Stimulated activated CD4-positive, alpha-beta T cell treated with anti-CD3 and anti-CD28 coated beads, Interleukin-1b, Interleukin-23, amount 100 ng/mL, for 48 hours (primary cell): ENCODE results near the gene SREBF2.

ENCODE experiments used
- DNase-seq: peaks from one replicate; pipeline ENCODE4 v3.0.0-alpha.2; 2020

Gene SREBF2

DNA sequence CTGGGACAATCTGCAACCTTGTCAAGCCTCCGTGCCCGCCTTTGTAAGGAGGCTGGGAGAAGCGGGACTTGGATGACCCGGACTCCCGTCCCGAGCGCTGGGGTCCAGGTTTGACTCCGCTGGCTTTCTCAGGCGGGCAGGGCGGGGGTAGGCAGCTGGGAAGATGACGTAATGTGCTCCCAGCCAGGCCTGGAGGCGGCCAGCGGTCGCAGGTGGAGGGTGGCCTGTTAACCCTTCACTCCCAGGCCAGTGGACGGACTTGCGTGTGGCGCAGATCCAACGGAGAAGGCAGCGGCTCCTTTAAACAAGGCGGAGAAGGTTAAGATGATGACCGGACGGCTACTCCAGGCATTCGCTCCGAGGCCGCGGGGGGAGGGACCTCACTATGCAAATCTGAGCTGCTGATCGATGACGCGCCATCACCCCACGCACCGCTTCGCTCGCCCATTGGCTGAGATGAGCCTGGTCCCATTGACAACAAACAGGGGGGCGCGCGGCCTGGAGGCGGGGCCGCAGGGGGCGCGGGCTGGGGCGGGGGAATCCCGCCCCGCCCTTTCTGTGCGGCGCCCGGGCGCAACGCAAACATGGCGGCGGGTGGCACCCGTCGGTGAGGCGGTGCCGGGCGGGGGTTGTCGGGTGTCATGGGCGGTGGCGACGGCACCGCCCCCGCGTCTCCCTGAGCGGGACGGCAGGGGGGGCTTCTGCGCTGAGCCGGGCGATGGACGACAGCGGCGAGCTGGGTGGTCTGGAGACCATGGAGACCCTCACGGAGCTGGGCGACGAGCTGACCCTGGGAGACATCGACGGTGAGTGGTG, at the start of gene SREBF2:
SREBF2 (plus strand) TSS at position 553 of the 816 bp plus-strand sequence; CDS start at position 719, 166 bp downstream.
- peak; percentile 99 for DNase-seq

DNA sequence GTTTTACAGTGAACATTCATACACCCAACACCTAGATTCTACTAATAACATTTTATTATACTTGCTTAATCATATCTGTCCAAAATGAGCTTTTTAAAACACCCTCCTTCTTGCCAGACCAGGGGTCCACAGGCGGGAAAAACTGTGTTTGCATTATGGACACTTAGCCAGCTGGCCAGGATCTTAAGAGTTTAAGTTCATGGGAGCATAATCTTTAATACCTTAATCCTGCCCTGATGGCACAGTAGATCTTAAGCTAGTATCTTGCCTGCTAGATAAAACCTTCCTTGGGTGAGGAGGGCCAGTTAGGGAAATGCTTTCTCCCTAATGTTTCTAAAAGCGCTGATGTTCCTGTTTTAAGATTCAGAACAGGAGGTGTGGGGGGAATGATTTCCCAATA, 45.6 kb upstream of the SREBF2 start:
- no peak for DNase-seq

DNA sequence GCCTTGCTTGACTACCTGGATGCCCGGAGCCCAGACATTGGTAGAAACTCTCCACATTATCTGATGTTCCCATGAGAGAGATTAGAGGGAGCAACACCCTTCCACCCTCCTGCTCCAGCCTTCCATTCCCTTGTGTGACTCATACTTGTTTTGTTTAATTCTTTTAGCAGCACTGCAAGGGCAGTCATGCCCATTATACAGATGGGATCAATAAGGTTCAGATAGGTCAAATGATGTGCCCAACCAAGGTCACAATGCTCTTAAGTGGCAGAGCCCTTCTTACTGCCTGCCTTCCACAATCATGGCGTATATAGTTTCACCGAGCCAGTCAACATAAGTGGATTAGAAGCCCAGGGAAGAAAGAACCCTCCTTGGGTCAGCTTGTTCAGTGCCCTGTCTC, 39.0 kb upstream of the SREBF2 start:
- no peak for DNase-seq

DNA sequence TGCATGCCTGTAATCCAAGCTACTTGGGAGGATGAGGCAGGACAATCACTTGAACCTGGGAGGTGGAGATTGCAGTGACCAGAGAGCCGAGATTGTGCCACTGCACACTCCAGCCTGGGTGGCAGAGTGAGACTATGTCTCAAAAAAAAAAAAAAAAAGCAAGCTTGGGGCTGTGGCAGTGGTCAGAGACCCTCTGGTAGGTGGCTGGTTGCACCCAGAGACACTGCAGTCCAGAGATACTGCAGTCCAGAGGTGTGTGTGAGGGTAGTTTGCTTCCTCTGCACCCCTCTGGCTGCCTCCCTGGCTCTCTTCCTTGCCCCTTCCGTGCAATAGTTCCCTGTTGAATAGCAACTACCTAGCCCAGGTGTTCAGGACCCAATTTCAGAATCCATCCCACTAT, 34.2 kb upstream of the SREBF2 start:
- DNase-seq: no peak

DNA sequence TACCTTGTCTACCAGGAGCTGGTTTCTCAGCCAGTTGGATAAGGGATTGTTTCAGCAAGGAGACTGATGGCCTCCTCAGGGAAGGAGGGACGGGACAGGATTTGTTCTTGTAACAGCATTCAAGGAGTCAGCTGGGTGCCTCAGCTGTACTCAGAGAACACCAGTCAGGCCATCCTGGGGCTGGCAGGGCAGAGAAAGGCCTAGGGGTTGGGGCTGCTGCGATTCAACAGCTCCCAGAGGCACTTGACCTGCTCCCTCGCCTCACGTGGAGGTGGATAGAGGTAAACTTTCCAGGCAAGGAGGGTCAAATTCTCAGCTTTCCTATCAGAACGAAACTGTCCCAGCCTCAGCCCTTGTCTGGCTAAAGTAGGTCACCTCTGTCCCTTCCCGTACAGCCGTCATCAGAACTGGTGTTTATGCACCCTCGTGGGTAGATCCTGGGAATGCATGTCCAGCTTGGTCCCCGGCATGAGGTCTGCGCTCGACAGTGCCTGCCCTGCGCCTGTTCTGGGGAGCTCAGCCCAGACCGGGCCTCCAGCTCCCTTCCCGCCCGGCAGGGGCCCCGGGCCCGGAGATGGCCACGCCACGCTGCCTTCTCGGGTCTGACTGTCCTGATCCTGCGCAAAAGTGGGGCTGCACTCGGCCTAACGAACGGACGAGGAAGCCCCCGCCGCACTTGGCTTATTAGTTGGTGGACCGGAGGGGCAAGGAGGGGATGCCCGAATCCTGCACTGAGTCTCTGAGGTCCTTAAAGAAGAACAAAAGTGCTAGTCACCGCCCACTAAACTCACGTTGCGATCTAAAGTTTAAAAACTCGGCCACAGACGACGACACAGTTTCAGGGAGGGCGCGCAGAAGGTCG, 33.2 kb upstream of the SREBF2 start:
- DNase-seq: peak; percentile 16

DNA sequence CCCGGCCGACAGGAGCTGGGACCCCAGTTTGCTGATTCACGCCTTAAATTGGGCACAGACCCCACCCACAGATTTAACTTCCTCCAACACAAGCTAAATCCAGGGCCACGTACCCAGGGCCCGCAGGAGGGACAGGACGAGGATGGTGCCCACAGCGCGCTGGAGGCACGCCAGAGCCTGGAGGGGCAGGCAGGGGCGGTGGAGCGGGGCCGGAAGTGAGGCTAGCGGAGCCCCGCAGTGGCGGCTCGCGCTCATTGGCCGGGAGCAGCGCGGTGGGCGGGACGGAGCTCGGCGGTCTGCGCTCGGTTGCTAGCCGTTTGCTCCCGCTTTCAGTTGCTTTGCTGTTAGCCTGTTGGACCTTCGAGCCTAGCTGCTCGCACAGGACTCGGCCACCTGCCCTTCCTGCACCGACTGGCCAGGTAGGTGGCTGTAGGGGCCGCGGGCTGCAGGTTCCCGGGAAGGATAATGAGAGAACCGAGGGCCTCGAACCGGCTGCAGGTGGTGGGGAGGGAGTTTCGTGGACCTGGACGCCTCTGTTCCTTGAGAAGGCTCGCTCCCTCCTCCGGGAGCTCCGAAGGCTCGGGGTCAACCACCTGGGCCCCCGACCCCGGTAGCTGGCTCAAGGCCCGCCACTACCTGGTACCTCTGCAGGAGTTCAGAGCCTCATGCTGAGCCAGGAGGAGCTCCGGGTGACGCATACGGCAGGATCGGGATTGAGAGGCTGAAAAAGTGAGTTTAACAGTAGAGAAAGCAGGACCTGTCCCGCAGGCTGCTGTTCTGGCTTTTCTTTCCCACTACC, 32.4 kb upstream of the SREBF2 start, which contains the start of gene CCDC134:
CCDC134 (plus strand) TSS at position 332 of the 799 bp plus-strand sequence. CDS start 8,212 bp downstream, outside the sequence.
- peak; percentile 90 for DNase-seq

DNA sequence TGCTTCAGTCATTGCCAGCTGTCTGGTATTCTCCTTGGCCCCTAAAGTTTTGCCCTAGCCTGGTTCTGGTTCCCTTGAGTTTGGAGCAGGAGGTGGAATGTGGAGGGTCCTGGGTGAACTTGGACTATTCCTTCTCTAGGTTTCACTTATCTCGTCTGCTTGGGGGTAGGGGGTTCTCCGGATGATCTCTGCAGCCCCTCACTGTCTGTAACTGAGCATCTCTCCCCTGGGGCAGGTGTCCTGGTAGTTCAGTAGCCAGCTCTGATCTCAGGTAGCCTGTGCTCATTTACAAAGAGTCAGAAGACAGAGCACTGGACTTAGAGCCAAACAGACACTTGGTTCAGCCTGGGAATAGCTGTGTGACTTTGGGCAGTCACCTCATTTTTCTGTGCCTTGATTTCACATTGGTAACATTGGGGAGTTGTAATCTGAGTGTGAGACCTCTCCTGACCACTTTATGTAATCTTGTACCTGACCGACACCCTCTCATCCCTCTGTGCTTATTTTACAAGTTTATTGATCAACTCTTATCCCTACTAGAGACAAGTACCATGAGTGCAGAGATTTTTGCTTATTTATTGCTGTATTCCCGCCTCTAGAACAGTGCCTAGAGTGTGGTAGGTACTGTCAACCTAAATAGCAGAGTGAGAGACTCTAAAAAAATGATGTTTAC, 31.6 kb upstream of the SREBF2 start:
- DNase-seq: no peak

DNA sequence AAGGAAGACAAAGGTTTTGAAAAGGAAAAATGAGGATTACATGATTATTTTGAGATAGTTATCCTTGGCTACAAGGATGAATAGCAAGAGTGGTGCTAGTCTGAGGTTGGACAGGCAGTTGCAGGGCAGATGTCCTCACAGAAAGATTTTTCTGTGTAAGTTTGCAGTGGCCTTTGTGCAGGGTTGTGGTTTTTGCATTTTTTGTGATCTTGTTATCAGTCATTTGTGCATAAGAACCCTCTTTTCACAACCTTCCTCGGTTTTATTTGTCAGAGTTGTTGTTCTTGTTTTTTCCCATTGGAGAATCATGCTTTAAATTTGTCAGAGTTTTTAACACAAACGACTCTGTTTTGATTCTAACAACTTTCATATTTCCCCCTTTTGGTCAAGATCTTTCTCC, 31.0 kb upstream of the SREBF2 start:
- no peak for DNase-seq

DNA sequence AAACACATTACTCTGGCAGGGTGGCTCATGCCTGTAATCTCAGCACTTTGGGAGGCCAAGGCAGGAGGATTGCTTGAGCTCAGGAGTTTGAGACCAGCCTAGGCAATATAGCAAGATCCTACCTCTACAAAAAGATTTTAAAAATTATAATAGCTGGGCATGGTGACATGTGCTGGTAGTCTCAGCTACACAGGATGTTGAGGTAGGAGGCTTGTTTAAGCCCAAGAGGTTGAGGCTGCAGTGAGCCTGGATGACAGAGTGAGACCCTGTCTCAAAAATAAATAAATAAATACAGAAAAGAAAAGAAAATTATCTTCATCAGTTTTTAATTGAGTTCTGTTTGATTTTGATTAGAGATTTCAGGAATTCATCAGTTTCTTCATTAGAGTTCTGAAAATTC, 27.3 kb upstream of the SREBF2 start:
- no peak for DNase-seq

DNA sequence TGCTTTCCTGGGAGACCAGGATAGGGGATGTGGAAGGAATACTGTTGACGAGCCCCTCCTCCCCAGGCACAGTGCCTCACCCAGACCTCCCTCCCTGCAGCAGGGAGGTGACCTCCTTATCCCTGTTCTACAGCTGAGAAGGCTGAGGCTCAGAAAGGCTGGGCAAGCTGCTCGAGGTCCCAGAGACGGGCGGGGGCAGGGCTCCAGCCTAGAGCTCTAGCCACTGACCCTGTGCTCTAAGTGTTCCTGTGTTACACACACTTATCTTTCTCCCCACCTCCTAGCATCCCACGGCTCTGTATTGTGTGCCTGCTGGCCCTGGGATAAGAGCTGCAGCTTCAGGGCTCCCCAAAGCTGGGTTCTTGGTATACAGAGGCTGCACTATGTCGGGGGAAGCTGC, 24.5 kb upstream of the SREBF2 start:
- DNase-seq: no peak

DNA sequence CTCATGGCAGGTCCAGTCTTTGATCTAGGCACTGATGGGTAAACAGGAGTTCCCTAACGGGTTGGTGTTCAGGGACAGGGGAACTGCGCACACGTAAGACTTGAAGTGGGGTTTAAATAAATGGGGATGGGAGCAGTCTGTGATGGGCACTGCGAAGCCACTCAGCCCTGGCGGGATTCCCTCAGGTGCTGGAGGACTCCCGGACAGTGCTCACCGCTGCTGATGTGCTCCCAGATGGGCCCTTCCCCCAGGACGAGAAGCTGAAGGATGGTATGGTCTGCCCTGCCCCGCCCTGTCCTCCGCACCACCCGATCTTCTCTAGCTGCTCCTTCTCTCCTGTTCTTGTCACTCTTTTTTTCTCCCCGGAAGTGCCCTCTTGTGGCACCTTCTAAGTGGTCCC, 22.9 kb upstream of the SREBF2 start:
- DNase-seq: no peak

DNA sequence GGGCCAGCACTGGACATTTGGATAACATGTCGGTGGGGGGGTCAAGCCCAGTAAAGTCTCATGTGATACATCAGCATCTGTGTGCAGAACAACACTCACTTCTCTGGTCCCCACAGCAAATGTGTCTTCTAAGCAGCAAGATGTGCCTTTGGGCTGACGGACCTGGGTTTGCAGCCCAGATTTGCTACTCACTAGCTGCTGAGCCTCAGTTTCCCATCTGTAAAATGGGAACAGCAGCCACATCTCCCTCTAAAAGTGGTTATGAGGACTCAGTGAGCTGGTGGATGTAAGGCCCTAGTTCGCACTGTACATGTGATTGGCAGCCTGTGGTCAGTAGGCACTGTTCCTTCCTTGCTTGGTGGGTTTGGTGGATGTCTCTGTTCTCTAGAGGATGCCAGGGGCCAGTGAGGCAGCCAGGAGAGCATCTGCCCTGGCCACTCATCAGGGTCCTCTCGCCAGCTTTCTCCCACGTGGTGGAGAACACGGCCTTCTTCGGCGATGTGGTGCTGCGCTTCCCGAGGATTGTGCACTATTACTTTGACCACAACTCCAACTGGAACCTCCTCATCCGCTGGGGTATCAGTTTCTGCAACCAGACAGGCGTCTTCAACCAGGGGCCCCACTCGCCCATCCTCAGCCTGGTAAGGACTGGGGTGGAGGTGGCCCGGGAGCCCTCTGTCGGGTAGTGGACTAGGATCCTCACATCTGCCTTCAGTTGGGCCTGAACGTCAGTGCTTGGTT, 19.9 kb upstream of the SREBF2 start:
- DNase-seq: no peak

DNA sequence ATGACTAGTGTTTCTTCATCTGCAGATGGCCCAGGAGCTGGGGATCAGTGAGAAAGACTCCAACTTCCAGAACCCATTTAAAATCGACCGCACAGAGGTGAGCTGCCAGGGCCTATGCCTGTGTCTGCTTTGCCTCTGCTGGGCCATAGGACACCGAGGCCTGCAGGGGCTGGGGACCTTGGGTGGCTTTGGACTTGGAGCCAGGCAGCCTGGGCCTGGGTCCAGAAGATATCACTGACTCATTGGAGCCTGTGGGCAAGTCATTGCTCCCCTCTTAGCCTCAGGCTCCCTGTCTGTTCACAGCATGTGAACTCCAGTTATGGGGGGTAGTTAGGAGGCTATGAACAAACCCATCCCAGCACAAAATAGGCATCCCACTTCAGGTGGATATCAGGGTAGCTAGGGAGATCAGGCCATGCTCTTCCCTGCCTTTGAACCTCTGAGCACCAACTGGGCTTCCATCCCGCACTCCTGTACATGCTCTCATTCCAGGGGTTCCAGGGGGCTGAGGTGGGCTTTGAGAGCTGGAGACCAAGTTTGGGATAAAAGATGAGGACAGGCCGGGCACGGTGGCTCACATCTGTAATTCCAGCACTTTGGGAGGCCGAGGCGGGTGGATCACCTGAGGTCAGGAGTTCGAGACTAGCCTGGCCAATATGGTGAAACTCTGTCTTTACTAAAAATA, 19.0 kb upstream of the SREBF2 start:
- no peak for DNase-seq

DNA sequence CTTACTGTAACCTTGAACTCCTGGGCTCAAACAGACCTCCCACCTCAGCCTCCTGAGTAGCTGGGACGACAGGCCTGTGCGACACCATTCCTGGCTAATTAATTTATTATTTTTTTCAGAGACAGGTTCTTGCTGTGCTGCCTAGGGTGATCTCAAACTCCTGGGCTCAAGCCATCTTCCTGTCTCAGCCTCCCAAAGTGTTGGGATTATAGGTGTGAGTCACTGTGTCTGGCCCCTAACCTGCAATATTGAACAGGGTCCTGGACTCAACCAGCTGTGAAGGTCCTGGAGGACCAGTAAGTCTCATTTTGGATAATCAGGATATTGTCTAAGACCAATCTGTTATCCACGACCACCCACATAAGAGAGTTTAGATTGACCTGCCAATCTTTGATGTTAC, 17.2 kb upstream of the SREBF2 start:
- no peak for DNase-seq

DNA sequence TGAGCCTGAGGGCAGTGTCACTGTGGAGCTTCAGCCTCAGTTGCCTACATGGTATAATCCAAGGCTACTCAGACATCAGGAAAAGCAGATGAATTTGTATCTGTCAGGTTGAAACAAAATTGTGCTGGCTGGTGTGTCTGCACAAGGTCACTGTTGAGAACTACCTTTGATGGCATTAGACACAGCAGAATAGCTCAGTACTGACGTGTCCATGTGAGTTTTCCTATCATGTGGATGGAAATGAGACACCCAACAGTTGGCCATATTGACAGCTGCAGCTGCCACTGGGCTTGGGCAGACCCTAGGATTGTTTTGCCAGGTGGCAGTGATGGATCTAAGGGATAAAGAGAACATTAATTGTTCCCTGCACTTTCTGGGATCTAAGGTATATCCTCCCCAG, 16.7 kb upstream of the SREBF2 start:
- no peak for DNase-seq

DNA sequence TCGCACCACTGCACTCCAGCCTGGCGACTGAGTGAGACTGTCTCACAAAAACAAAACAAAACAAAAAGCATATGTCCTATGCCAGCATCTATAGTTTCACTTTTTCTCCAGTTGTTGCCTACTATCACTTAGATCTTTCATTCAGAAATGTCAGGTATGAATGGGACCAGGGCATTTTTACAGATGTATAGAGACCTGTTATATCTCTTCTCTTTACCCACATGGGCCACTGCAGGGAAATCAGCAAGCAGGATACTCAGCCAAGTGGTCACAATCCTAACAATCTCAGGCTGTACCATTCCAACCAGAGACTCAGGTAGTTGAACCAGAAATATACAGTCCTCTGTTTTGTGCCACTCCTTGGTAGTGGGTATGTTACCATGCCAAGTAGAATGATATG, 16.0 kb upstream of the SREBF2 start:
- DNase-seq: no peak

DNA sequence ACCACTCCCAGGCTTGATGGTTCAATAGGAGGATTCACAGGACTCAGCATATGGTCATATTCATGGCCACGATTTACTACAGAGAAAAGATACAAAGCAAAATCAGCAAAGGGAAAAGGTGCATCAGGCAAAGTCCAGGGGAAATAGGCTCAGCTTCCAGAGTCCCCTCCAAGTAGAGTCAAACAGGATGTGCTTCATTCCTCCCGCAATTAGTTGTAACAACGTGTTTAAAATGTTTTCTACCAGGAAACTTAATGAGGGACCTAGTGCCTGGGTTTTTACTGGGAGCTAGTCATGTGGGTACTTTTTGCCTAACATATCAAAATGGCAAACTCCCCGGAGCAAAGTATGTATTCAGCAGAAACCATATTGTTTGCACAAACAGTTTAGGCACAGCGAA, 14.9 kb upstream of the SREBF2 start:
- DNase-seq: no peak

DNA sequence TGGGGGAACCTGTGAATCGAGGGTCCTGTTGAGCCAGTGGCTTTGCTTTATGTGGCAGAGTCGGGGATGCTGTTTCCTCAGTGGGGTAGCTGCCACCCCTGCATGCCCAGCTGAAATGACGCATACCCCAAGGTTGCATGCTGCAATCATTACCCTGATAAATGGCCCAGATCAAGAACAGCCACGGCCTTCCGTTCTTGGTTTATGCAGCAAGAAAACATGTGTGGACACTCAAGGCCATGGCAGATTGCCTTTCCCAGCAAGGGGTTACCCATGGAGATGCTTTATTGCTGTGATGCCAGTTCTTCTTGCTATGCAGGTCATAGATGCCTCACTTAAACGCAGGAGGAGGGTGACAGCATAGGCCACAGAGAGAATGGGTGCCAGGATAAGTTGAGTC, 14.3 kb upstream of the SREBF2 start:
- DNase-seq: no peak

DNA sequence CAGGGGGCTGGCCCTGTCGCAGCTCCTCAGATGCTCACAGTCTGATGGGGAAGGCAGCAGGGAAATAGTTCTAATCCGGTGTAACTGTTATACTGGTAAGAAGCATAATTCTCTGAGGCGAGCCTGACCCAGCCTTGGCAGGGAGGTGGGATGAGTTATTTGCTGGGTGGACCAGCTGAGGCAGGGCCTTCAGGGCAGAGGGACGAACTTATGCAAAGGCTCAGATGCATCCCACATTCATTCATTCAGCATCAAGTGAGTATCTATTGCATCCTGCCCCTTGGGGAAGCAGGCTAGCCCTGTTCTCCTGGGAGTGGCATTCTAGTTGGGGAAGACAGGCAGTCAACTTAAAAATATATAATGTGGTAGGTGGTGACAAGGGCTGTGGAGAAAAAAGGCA, 13.6 kb upstream of the SREBF2 start:
- no peak for DNase-seq

DNA sequence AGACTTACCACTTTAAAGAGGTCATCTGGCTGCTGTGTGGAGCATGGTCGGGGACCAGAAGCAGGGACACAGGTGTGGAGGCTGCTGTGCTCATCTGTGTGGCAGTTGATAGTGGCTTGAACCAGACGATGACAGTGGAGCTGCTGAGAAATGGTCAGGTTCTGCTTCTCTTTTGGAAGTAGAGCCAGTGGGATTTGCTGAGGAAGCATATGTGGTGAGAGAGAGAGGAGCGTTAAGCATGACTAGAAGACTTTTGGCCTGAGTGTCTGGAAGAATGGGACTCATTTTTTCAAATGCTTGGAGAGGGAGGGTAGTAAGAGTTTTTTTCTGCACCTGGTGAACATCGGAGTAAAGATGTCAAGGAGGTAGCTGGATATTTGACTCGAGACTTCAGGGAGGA, 12.5 kb upstream of the SREBF2 start:
- no peak for DNase-seq
